Activated CD4-positive, alpha-beta T cell treated with anti-CD3 and anti-CD28 coated beads, Interleukin-2, Interleukin-4, amounts not matched to agents 100 ng/mL and 50 ng/mL, durations not matched to agents 16 hours and 8 hours (primary cell): ENCODE measurements around the gene TGFBR2.

Source experiments
- DNase-seq: peaks from one replicate; pipeline ENCODE4 v3.0.0-alpha.2; 2020; ENCODE audit warnings: low spot score

TGFBR2 gene

GRCh38 chr3:30637310-30638219 is 31.2 kb downstream of the TGFBR2 start:
- DNase-seq, result peak; percentile 69

- DNase-seq, result no peak
Observed at GRCh38 chr3:30638685-30639412, 32.4 kb downstream of the TGFBR2 start.

- peak; percentile 87 for DNase-seq
Observed at GRCh38 chr3:30639937-30640336, 33.5 kb downstream of the TGFBR2 start.

- no peak for DNase-seq
Observed at GRCh38 chr3:30640851-30641250, 34.5 kb downstream of the TGFBR2 start.

GRCh38 chr3:30641416-30642251 is 35.2 kb downstream of the TGFBR2 start:
- no peak for DNase-seq

- DNase-seq, result no peak
Observed at GRCh38 chr3:30642849-30643361, 36.5 kb downstream of the TGFBR2 start.

- peak; percentile 77 for DNase-seq
Observed at GRCh38 chr3:30643763-30644462, 37.5 kb downstream of the TGFBR2 start.

- DNase-seq, result peak; percentile 76
Observed at GRCh38 chr3:30644615-30645014, 38.2 kb downstream of the TGFBR2 start.

- DNase-seq, result no peak
Observed at GRCh38 chr3:30645077-30645476, 38.7 kb downstream of the TGFBR2 start.

GRCh38 chr3:30646181-30646876 is 39.9 kb downstream of the TGFBR2 start:
- no peak for DNase-seq

- DNase-seq, result no peak
Observed at GRCh38 chr3:30646961-30647752, 40.8 kb downstream of the TGFBR2 start.

- no peak for DNase-seq
Observed at GRCh38 chr3:30648670-30649357, 42.4 kb downstream of the TGFBR2 start.

GRCh38 chr3:30649572-30650318 is 43.3 kb downstream of the TGFBR2 start:
- no peak for DNase-seq

GRCh38 chr3:30650348-30650995 is 44.1 kb downstream of the TGFBR2 start:
- no peak for DNase-seq

GRCh38 chr3:30654269-30654668 is 47.9 kb downstream of the TGFBR2 start:
- no peak for DNase-seq

- peak; percentile 90 for DNase-seq
Observed at GRCh38 chr3:30655187-30655812, 48.9 kb downstream of the TGFBR2 start.

- no peak for DNase-seq
Observed at GRCh38 chr3:30656624-30657141, 50.3 kb downstream of the TGFBR2 start.
